Left forelimb (tissue), 1 donor: ENCODE data around the gene GSTA1.
"Not testable (repeated sequence)": the region's sequence is repeated elsewhere in the genome, so short reads cannot be mapped to it uniquely, and the experiment has no call there.

Experiments used
- DNase-seq: peaks from one replicate; pipeline ENCODE4 v3.0.0-alpha.2; 2018; ENCODE audit warnings: low spot score

Gene GSTA1

GRCh38 chr6:52803668-52804255 lies at the start of gene GSTA1:
Gene GSTA1 (minus strand): TSS chr6:52803816. CDS start chr6:52799267, 4,549 bp downstream.
- DNase-seq, result not testable (repeated sequence)

- DNase-seq, result no peak
These were observed 45.5 kb upstream of the GSTA1 start for GRCh38 chr6:52849137-52849536.

GRCh38 chr6:52846002-52846401 lies 42.4 kb upstream of the GSTA1 start:
- no peak for DNase-seq

GRCh38 chr6:52843605-52844004 lies 40.0 kb upstream of the GSTA1 start:
- DNase-seq, result no peak

GRCh38 chr6:52840763-52841585 lies 37.4 kb upstream of the GSTA1 start, which contains the start of gene GSTA5:
Gene GSTA5 (minus strand): TSS chr6:52840813.
- DNase-seq, result no peak

GRCh38 chr6:52839124-52840055 lies 35.8 kb upstream of the GSTA1 start:
- DNase-seq, result no peak

GRCh38 chr6:52834481-52834880 lies 30.9 kb upstream of the GSTA1 start:
- DNase-seq, result no peak

GRCh38 chr6:52830869-52831268 lies 27.3 kb upstream of the GSTA1 start:
- not testable (repeated sequence) for DNase-seq

- no peak for DNase-seq
These were observed 25.6 kb upstream of the GSTA1 start for GRCh38 chr6:52829046-52829817.

GRCh38 chr6:52828621-52829020 lies 25.0 kb upstream of the GSTA1 start:
- DNase-seq, result not testable (repeated sequence)

- not testable (repeated sequence) for DNase-seq
These were observed 23.6 kb upstream of the GSTA1 start for GRCh38 chr6:52827073-52827783.

GRCh38 chr6:52826513-52826912 lies 22.9 kb upstream of the GSTA1 start:
- DNase-seq, result no peak

GRCh38 chr6:52825900-52826459 lies 22.4 kb upstream of the GSTA1 start:
- not testable (repeated sequence) for DNase-seq

- not testable (repeated sequence) for DNase-seq
These were observed 21.7 kb upstream of the GSTA1 start for GRCh38 chr6:52825270-52825793.

- no peak for DNase-seq
These were observed 18.2 kb upstream of the GSTA1 start for GRCh38 chr6:52821842-52822241.

GRCh38 chr6:52820198-52820597 lies 16.6 kb upstream of the GSTA1 start:
- no peak for DNase-seq

GRCh38 chr6:52815167-52816092 lies 11.8 kb upstream of the GSTA1 start:
- no peak for DNase-seq

GRCh38 chr6:52814545-52814944 lies 10.9 kb upstream of the GSTA1 start:
- DNase-seq, result not testable (repeated sequence)

GRCh38 chr6:52809777-52810176 lies 6.2 kb upstream of the GSTA1 start:
- not testable (repeated sequence) for DNase-seq
